Measurements from ENCODE around the gene DCLK2. TPM values are rescaled to one million over a fixed set of nuclear protein-coding genes. Genes with fewer than 3 reads are reported as not detected.

DCLK2 gene
- total and polyA plus RNA-seq, 2 of the 4 experiments (the other 2 are of a cell fraction): 11.3 to 15.5 TPM

DNA sequence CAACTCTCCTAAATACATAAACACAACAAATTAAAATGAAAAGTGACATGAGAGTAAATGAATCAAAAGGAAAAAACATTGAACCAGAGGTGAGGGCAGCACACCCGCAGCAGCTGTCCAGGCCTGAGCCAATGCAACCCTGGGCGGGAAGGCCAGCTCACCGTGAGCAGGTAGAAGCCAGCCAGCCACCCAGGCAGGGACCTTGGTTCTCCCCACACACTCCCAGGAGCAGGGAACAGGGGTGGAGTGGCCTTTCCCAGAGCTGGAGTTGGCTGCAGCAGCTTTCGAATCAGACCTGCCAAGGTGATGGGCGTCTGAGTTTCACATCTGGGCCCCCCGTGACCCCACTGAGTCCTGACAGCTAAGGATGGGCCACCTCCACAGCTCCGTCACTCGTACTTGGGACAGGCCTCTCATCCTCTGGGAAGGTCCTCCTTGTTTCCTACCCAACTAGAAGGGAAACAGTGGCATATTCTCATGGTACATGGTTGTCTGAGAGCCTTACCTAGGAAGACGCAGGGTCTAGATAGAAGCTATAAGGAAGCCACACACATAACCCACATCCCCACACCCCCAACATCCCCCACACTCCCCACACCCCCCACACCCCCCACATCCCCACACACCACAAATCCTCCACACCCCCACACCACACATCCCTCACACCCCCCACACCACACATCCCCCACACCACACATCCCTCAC lies 172.2 kb downstream of the DCLK2 start (continued):
- no peak for TF ChIP-seq MXI1 (IDR thresholded peaks at IDR 0.05; ENCODE audit: borderline replicate concordance, low read depth, low read length)

DNA sequence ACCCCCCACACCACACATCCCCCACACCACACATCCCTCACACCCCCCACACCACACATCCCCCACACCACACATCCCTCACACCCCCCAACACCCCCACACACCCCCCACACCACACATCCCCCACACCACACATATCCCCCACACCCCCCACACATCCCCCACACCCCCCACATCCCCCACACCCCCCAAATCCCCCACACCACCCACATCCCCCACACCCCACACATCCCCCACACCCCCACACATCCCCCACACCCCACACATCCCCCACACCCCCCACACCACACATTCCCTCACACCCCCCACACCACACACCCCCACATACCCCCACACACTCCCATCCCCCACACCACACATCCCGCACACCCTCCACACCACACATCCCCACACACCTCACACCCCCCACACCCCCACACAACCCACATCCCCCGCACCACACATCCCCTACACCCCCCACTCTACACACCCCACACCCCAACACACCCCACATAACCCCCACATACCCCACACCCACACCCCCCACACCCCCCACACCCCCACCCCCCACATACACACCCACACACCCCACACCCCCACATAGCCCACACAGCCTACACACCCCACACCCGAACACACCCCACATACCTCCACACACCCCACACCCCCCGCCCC lies 172.9 kb downstream of the DCLK2 start:
- ChIA-PET POLR2A (ENCODE audit: unreplicated experiment) (no interaction called here), CTCF (no interaction called here)
- DNase-seq (no peak), ATAC-seq (ENCODE audit: low read depth) (no peak)
- no peak overlapping the region for H3K9ac ChIP-seq (ENCODE audit: low read depth, low read length)
- H3K36me3 ChIP-seq (ENCODE audit: control insufficient read depth, insufficient read depth, low read length): peaks cover 29% of the 10 kb centered on the region
- H3K4me3 ChIP-seq (ENCODE audit: insufficient read depth, low read depth, low read length): no peak overlapping the region
- no peak overlapping the region for H2BK15ac ChIP-seq (ENCODE audit: low read depth, low read length)
- peaks cover 3% of the 10 kb centered on the region; the same call in 1 of the 2 replicates for H3K9me1 ChIP-seq (ENCODE audit: insufficient read depth, low read length)
- no peak overlapping the region for H2AK5ac ChIP-seq (ENCODE audit: low read depth, low read length)
- H2AFZ ChIP-seq (replicated peaks; ENCODE audit: low read length, poor library complexity): no peak overlapping the region
- H2BK120ac ChIP-seq (ENCODE audit: low read depth, low read length): no peak overlapping the region
- H2BK5ac ChIP-seq (ENCODE audit: low read depth, low read length, poor library complexity, severe bottlenecking): no peak overlapping the region
- WGBS, 2 experiments (ENCODE audit: extremely low coverage in 2 of 2, insufficient read length in 1 of 2): no CpG with 5 or more reads among the region's 4 CpGs
- H2AK9ac ChIP-seq (replicated peaks; ENCODE audit: low read depth, low read length, poor library complexity): no peak overlapping the region
- no peak overlapping the region for H4K91ac ChIP-seq (ENCODE audit: insufficient read depth, low read depth, low read length)
- no peaks in the 10 kb centered on the region for H3K27me3 ChIP-seq (ENCODE audit: control insufficient read depth, insufficient read depth, low read length)
- H3K9me3 ChIP-seq (ENCODE audit: control insufficient read depth, insufficient read depth, low read length): no peaks in the 10 kb centered on the region
- no TSS peak for BruUV-seq (replicated peaks)
- no peak overlapping the region for H3K56ac ChIP-seq (ENCODE audit: extremely low read depth, insufficient read depth, low read length)
- no peak overlapping the region for H3K18ac ChIP-seq (ENCODE audit: low read depth, low read length)
- no peak overlapping the region for H3K4ac ChIP-seq (ENCODE audit: low read depth, low read length)
- no peak overlapping the region for H3K27ac ChIP-seq (ENCODE audit: insufficient read depth, low read length)
- H3K23ac ChIP-seq (ENCODE audit: low read depth, low read length): no peak overlapping the region
- H4K8ac ChIP-seq (ENCODE audit: low read depth in 2 of 2, low read length in 2 of 2): no peak overlapping the region
- TF ChIP-seq CHD1 (IDR thresholded peaks at IDR 0.05; ENCODE audit: low read depth, low read length) (no peak), MAFK (IDR thresholded peaks at IDR 0.05; ENCODE audit: low read depth, low read length) (no peak), NFE2L2 (IDR thresholded peaks at IDR 0.05; ENCODE audit: low read depth, low read length) (no peak), MXI1 (IDR thresholded peaks at IDR 0.05; ENCODE audit: borderline replicate concordance, low read depth, low read length) (no peak), MAZ (IDR thresholded peaks at IDR 0.05; ENCODE audit: borderline replicate concordance, low read depth, low read length) (no peak), RCOR1 (IDR thresholded peaks at IDR 0.05; ENCODE audit: insufficient replicate concordance, low read length) (no peak), RAD21 (IDR thresholded peaks at IDR 0.05; ENCODE audit: low read length) (no peak), RFX5 (IDR thresholded peaks at IDR 0.05; ENCODE audit: low read depth, low read length) (no peak), CEBPB (IDR thresholded peaks at IDR 0.05; ENCODE audit: low read depth, low read length) (no peak)
- TF ChIP-seq, protein P1, sequence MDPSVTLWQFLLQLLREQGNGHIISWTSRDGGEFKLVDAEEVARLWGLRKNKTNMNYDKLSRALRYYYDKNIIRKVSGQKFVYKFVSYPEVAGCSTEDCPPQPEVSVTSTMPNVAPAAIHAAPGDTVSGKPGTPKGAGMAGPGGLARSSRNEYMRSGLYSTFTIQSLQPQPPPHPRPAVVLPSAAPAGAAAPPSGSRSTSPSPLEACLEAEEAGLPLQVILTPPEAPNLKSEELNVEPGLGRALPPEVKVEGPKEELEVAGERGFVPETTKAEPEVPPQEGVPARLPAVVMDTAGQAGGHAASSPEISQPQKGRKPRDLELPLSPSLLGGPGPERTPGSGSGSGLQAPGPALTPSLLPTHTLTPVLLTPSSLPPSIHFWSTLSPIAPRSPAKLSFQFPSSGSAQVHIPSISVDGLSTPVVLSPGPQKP (IDR thresholded peaks at IDR 0.05; ENCODE audit: borderline replicate concordance, low read depth, low read length): no peak
- no peak overlapping the region for H2BK20ac ChIP-seq (ENCODE audit: low read depth, low read length)
- no peak overlapping the region for H3K4me2 ChIP-seq (ENCODE audit: low read depth, low read length)
- intact Hi-C loops (cut with micrococcal nuclease) (no loop called here), in situ Hi-C loops (cut with MboI; ENCODE audit: low sequenced_read_pairs) (no loop called here), dilution Hi-C loops (cut with HindIII; ENCODE audit: low sequenced_read_pairs, unreplicated experiment) (no loop called here)
- 0 out of 4 replicates have a peak, but pooled peaks cover 0 to 4% of the 10 kb centered on the region in 2 experiments for H3K79me1 ChIP-seq (ENCODE audit: low read depth in 1 of 2, low read length in 2 of 2)
- no peak overlapping the region for H4K5ac ChIP-seq (ENCODE audit: low read depth, low read length)
- no peaks in the 10 kb centered on the region for H4K20me1 ChIP-seq (ENCODE audit: insufficient read depth, low read length)
- no peak overlapping the region for H3K14ac ChIP-seq (replicated peaks; ENCODE audit: low read depth, low read length)
- H3K4me1 ChIP-seq (ENCODE audit: control insufficient read depth, insufficient read depth, low read length): peaks cover 3% of the 10 kb centered on the region; the same call in 1 of the 2 replicates

Data from IMR-90 (cell line).